AG04450 (cell line): Measurements from ENCODE around the gene WIPF3. TPM values are rescaled to one million over a fixed set of nuclear protein-coding genes. Genes with fewer than 3 reads are reported as not detected.
A peak's percentile ranks its signal among the peaks of the same experiment; 100 is the strongest.

Experiments
- CTCF ChIA-PET: fragments of 300-600, 350-600 bp; formaldehyde crosslinking; extraction: SDS; loops from one replicate; lab custom pipeline; 2022; ENCODE audit warnings: antibody characterized with exemption, inconsistent platforms; lab: Charles Lee
- POLR2A ChIA-PET: fragments of 350-600 bp; formaldehyde crosslinking; extraction: SDS; loops from one replicate; lab custom pipeline; 2021; ENCODE audit warnings: antibody characterized with exemption, inconsistent platforms; lab: Yijun Ruan, JAX
- DNase-seq: peaks from one replicate; pipeline ENCODE4 v3.0.0-alpha.2; 2011; ENCODE audit warnings: low read depth, low spot score
- H3K27ac ChIP-seq: one replicate; pipeline ENCODE4 v1.5.1; 2012; ENCODE audit warnings: low read depth, low read length, control low read depth
- H3K27me3 ChIP-seq: one replicate; pipeline ENCODE4 v1.6.0; 2012; ENCODE audit warnings: low read length; ENCODE audit not compliant: control insufficient read depth, insufficient read depth
- H3K4me3 ChIP-seq: 2 replicates; pipeline ENCODE4 v1.5.1; 2011; ENCODE audit warnings: mild to moderate bottlenecking, low read depth, low read length, control low read depth
- H3K9me3 ChIP-seq: 2 replicates; pipeline ENCODE4 v1.5.1; 2012; ENCODE audit warnings: low read length; ENCODE audit not compliant: control insufficient read depth, insufficient read depth
- CTCF ChIP-seq: IDR thresholded peaks from 2 replicates; pipeline ENCODE4 v1.5.1; 2011; ENCODE audit warnings: low read depth, low read length, control low read depth, inconsistent platforms
- polyA plus RNA-seq: library from polyadenylated mRNA; depleted of rRNA; stranded (reverse); fragments of >200 nt; gene quantifications from 2 replicates; pipeline ENCODE4 v1.2.3, GENCODE V29; 2011

Gene WIPF3
- polyA plus RNA-seq, 1 experiment = not detected

- CTCF ChIA-PET = no interaction called here
- Histone ChIP-seq H3K27ac (no peak overlapping the region), H3K9me3 (no peaks in the 10 kb centered on the region), H3K27me3 (peaks cover 3% of the 10 kb centered on the region), H3K4me3 (no peak overlapping the region)
- POLR2A ChIA-PET = no interaction called here
- DNase-seq = no peak
- no peak for TF ChIP-seq CTCF
Measured at GRCh38 chr7:29873644-29874294, 67.5 kb downstream of the WIPF3 start.

GRCh38 chr7:29875741-29876140 lies 69.4 kb downstream of the WIPF3 start:
- ChIA-PET CTCF (interaction anchor here (1.0 to 2.3 kb wide), 2 partner anchors 45 to 186 kb away, joined by 3 to 9 read pairs; no protein-coding TSS in a partner anchor), POLR2A (no interaction called here)
- TF ChIP-seq CTCF = no peak
- H3K27ac ChIP-seq = no peak overlapping the region
- no peak overlapping the region for H3K4me3 ChIP-seq
- peaks cover 3% of the 10 kb centered on the region for H3K27me3 ChIP-seq
- no peak for DNase-seq
- H3K9me3 ChIP-seq = no peaks in the 10 kb centered on the region

GRCh38 chr7:29877196-29877595 lies 70.9 kb downstream of the WIPF3 start:
- H3K27me3 ChIP-seq = peaks cover 3% of the 10 kb centered on the region
- no peak for TF ChIP-seq CTCF
- H3K27ac ChIP-seq = no peak overlapping the region
- DNase-seq = no peak
- H3K4me3 ChIP-seq = no peak overlapping the region
- CTCF ChIA-PET = interaction anchor here (2.3 to 3.3 kb wide), 3 partner anchors 44 to 198 kb away, joined by 9 to 39 read pairs (median 23); no protein-coding TSS in a partner anchor
- POLR2A ChIA-PET = no interaction called here
- no peaks in the 10 kb centered on the region for H3K9me3 ChIP-seq

GRCh38 chr7:29878081-29878688 lies 71.9 kb downstream of the WIPF3 start:
- TF ChIP-seq CTCF = peak; percentile 66
- no peaks in the 10 kb centered on the region for H3K9me3 ChIP-seq
- peak; percentile 20 for DNase-seq
- CTCF ChIA-PET = interaction anchor here (0.6 to 3.3 kb wide), 10 partner anchors 10 to 863 kb away, joined by 3 to 39 read pairs (median 4); no protein-coding TSS in a partner anchor
- no peak overlapping the region for H3K27ac ChIP-seq
- H3K4me3 ChIP-seq = no peak overlapping the region
- peaks cover 7% of the 10 kb centered on the region for H3K27me3 ChIP-seq
- POLR2A ChIA-PET = no interaction called here

- H3K27ac ChIP-seq = no peak overlapping the region
- ChIA-PET POLR2A (no interaction called here), CTCF (interaction anchor here (2.5 to 3.3 kb wide), 3 partner anchors 42 to 195 kb away, joined by 23 to 39 read pairs (median 34); no protein-coding TSS in a partner anchor)
- H3K27me3 ChIP-seq = peaks cover 13% of the 10 kb centered on the region
- no peak for DNase-seq
- H3K4me3 ChIP-seq = no peak overlapping the region
- H3K9me3 ChIP-seq = no peaks in the 10 kb centered on the region
- TF ChIP-seq CTCF = no peak
Measured at GRCh38 chr7:29879609-29880008, 73.3 kb downstream of the WIPF3 start.
